ENCODE data around the gene XBP1. TPM values are rescaled to one million over a fixed set of nuclear protein-coding genes. Genes with fewer than 3 reads are reported as not detected.

The XBP1 gene
- total and polyA plus RNA-seq, 10 of the 15 experiments (the other 5 are each of a cell fraction or from before 2014, with no cell fraction given), result 44.5 to 313 (median 149) TPM

DNA sequence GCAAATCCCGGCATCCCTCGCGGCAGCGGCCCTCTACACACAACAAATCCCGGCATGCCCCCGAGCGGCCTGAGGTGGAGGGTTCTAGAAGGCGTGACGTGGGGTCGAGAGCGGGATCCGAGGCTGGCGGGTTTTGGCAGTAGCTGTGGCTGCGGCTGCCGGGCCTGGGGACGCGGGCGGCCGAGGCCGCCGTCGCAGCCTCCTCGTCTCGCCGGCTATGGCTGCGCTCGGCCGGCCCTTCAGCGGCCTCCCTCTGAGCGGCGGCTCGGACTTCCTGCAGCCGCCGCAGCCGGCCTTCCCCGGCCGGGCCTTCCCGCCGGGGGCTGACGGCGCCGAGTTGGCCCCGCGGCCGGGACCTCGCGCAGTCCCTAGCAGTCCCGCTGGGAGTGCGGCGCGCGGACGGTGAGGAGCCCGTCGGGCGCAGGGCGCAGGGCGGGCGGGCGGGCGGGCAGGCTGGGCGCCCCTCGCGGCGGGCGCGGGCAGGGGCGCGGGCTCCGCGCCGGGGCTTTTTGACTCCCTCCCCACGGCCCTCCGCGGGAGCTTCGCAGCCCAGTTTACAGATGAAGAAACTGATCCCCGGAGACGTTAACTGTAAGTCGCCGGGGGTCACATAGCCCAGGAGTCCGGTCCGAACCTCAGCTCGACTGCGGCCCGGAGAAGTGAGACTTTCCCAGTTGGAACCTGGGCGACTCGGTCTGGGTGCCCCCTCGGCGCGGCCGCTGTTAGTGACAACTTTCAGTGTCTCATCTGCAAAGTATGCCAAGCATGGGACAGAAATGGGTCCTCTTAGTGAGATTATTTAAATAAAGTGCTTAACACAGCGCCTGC, 27.5 kb downstream of the XBP1 start, which contains the start of gene CCDC117 (continued):
- TF ChIP-seq ZNF687 (IDR thresholded peaks at IDR 0.05) (peak; percentile 80; the same call in 1 of the 2 replicates), ELK1 (IDR thresholded peaks at IDR 0.05; ENCODE audit: low read depth, low read length) (no peak), ASH2L (IDR thresholded peaks at IDR 0.05; ENCODE audit: borderline replicate concordance, low read depth) (no peak), IRF5 (IDR thresholded peaks at IDR 0.05; ENCODE audit: borderline replicate concordance) (no peak), SIN3A (IDR thresholded peaks at IDR 0.05; ENCODE audit: low read depth, low read length) (peak; percentile 15; the same call in 1 of the 2 replicates), RCOR1 (conservative IDR thresholded peaks at IDR 0.05; ENCODE audit: low read depth, low read length) (0 out of 2 replicates have a peak, but pooled peaks have one; percentile 31), MYB (IDR thresholded peaks at IDR 0.05; ENCODE audit: borderline replicate concordance, low read depth, low read length) (no peak), EZH2 (IDR thresholded peaks at IDR 0.05; ENCODE audit: borderline replicate concordance, control insufficient read depth, low read depth, low read length) (no peak), LARP7 (IDR thresholded peaks at IDR 0.05) (peak; percentile 92), JUND (IDR thresholded peaks at IDR 0.05; ENCODE audit: low read depth, low read length) (no peak), REST (IDR thresholded peaks at IDR 0.05; ENCODE audit: low read depth, low read length) (no peak), GATAD2B (conservative IDR thresholded peaks at IDR 0.05; ENCODE audit: low read depth) (peak; percentile 89), NR2C1 (IDR thresholded peaks at IDR 0.05) (peak; percentile 81), NRF1 (conservative IDR thresholded peaks at IDR 0.05; ENCODE audit: low read depth, low read length) (no peak), WRNIP1 (IDR thresholded peaks at IDR 0.05; ENCODE audit: borderline replicate concordance, low read depth, low read length) (no peak), USF2 (IDR thresholded peaks at IDR 0.05; ENCODE audit: borderline replicate concordance, low read depth, low read length) (no peak)

Measured in GM12878 (cell line).